K562 (cell line): ENCODE measurements around the gene BAIAP3. TPM values are rescaled to one million over a fixed set of nuclear protein-coding genes. Genes with fewer than 3 reads are reported as not detected.

ENCODE experiments used
- CCNT2 ChIP-seq: IDR thresholded peaks from 2 replicates; pipeline ENCODE4 v1.6.1; 2011; ENCODE audit warnings: borderline replicate concordance, low read depth, mild to moderate bottlenecking, moderate library complexity, mixed read lengths, low read length; ENCODE audit not compliant: insufficient read length; ENCODE audit errors: extremely low read depth
- FOXJ2 ChIP-seq: fragments of 200-800 bp; sonication (Bioruptor generic); IDR thresholded peaks from 2 replicates; pipeline ENCODE4 v1.6.1; 2016; ENCODE audit warnings: missing genetic modification characterization, missing compliant biosample characterization
- HNRNPUL1 ChIP-seq: fragments of 200-400 bp; formaldehyde crosslinking; IDR thresholded peaks from 2 replicates; pipeline ENCODE4 v1.6.1; 2017; ENCODE audit warnings: low read length
- MGA ChIP-seq: fragments of 450-650 bp; IDR thresholded peaks from 2 replicates; pipeline ENCODE4 v1.6.1; 2016; ENCODE audit warnings: mild to moderate bottlenecking, moderate library complexity
- MXD1 ChIP-seq: fragments of 250-450 bp; sonication (Bioruptor Pico); IDR thresholded peaks from 2 replicates; pipeline ENCODE4 v1.8.0; 2021; ENCODE audit warnings: borderline replicate concordance, mild to moderate bottlenecking, moderate library complexity; ENCODE audit not compliant: poor library complexity, severe bottlenecking
- NFXL1 ChIP-seq: fragments of 450-650 bp; formaldehyde crosslinking; IDR thresholded peaks from 2 replicates; pipeline ENCODE4 v1.4.0; 2021; ENCODE audit warnings: mild to moderate bottlenecking
- PML ChIP-seq: IDR thresholded peaks from 2 replicates; pipeline ENCODE4 v1.6.1; 2012; ENCODE audit warnings: low read length, inconsistent platforms
- POLR2H ChIP-seq: IDR thresholded peaks from 2 replicates; pipeline ENCODE4 v1.6.1; 2016; ENCODE audit warnings: missing genetic modification characterization, low read depth, mild to moderate bottlenecking, control low read depth, missing compliant biosample characterization, moderate library complexity
- PTRF ChIP-seq: fragments of 450-650 bp; IDR thresholded peaks from 2 replicates; pipeline ENCODE4 v1.6.1; 2016; ENCODE audit warnings: mild to moderate bottlenecking, missing genetic modification characterization, missing compliant biosample characterization
- SAFB2 ChIP-seq: fragments of 200-400 bp; formaldehyde crosslinking; IDR thresholded peaks from 2 replicates; pipeline ENCODE4 v1.6.1; 2018; ENCODE audit warnings: borderline replicate concordance, low read length, low read depth, moderate library complexity; ENCODE audit not compliant: severe bottlenecking
- STAT5A ChIP-seq: IDR thresholded peaks from 2 replicates; pipeline ENCODE4 v1.6.1; 2012; ENCODE audit warnings: low read length, inconsistent platforms, borderline replicate concordance
- TRIM24 ChIP-seq, 2 experiments: fragments of 450-650 bp; IDR thresholded peaks; 2 replicates each; pipeline ENCODE4 v1.6.1; 2016
- ZNF143 ChIP-seq: sonication (generic); formaldehyde crosslinking; IDR thresholded peaks from 2 replicates; pipeline ENCODE4 v1.9.0; 2022; ENCODE audit warnings: mild to moderate bottlenecking, missing genetic modification reagents
- ZNF23 ChIP-seq: fragments of 250-450 bp; sonication (Bioruptor Pico); IDR thresholded peaks from 2 replicates; pipeline ENCODE4 v1.4.0; 2020; ENCODE audit warnings: mild to moderate bottlenecking
- ZNF668 ChIP-seq: fragments of 250-450 bp; sonication (Bioruptor Pico); IDR thresholded peaks from 2 replicates; pipeline ENCODE4 v1.8.0; 2022; ENCODE audit warnings: mild to moderate bottlenecking, inconsistent platforms
- polyA plus RNA-seq, 8 experiments: library from polyadenylated mRNA; depleted of rRNA in 4 of 8; stranded (reverse) in 5 of 8; unstranded in 3 of 8; fragments of >200 nt; fragmentation: Nextera tagmentation in 2 of 8; fragmentation: Illumina TruSeq in 1 of 8; extraction: Ambion mirVana in 2 of 8; extraction: Trizol in 1 of 8; gene quantifications; 2 replicates each; pipeline versions ENCODE4 v1.2.1 to v1.2.3, GENCODE V29; 2011 to 2014; ENCODE audit warnings: inconsistent platforms in 1 of 8, missing spikeins in 1 of 8
- total RNA-seq, 7 experiments: library from RNA; depleted of rRNA in 6 of 7; stranded (reverse); fragments of >200 nt in 6 of 7; fragmentation: Illumina TruSeq in 2 of 7; extraction: Trizol in 2 of 7; gene quantifications; 2 replicates each; pipeline versions ENCODE4 v1.2.1 to v1.2.3, GENCODE V29; 2011 to 2021; ENCODE audit warnings: low replicate concordance in 1 of 7
- TF ChIP-seq, protein P1 (sequence below): fragments of 250-450 bp; sonication (Bioruptor Pico); IDR thresholded peaks from 2 replicates; pipeline ENCODE4 v1.5.0; 2021

BAIAP3 gene
- total and polyA plus RNA-seq, 9 of the 15 experiments (the other 6 are each of a cell fraction or from before 2014, with no cell fraction given) = 0.03 to 4.5 (median 0.57) TPM; not detected in 1

GRCh38 chr16:1342526-1343427 lies 9.3 kb downstream of the BAIAP3 start (continued):
- TF ChIP-seq MGA (no peak), POLR2H (tag) (no peak), HNRNPUL1 (no peak), PTRF (no peak), TRIM24 (IDR thresholded peaks at IDR 0.05) (no peak), PML (no peak), CCNT2 (peak; percentile 17), ZNF23 (no peak), MXD1 (no peak), ZNF143 (CRISPR knock-in tag) (no peak), NFXL1 (CRISPR knock-in tag) (no peak), ZNF668 (CRISPR knock-in tag) (no peak), SAFB2 (no peak), STAT5A (no peak), FOXJ2 (tag) (no peak)
- TF ChIP-seq, protein P1, sequence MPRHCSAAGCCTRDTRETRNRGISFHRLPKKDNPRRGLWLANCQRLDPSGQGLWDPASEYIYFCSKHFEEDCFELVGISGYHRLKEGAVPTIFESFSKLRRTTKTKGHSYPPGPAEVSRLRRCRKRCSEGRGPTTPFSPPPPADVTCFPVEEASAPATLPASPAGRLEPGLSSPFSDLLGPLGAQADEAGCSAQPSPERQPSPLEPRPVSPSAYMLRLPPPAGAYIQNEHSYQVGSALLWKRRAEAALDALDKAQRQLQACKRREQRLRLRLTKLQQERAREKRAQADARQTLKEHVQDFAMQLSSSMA (CRISPR knock-in tag) = no peak
